CD8-positive, alpha-beta memory T cell (primary cell): ENCODE results near the gene RGR. TPM values are rescaled to one million over a fixed set of nuclear protein-coding genes. Genes with fewer than 3 reads are reported as not detected.
"Not testable (repeated sequence)": the region's sequence is repeated elsewhere in the genome, so short reads cannot be mapped to it uniquely, and the experiment has no call there.

Experiments
- CTCF ChIA-PET: fragments of 350-600 bp; sonication (Branson Sonifier 250); formaldehyde crosslinking; loops from one replicate; lab custom pipeline; 2021; ENCODE audit warnings: antibody characterized with exemption; lab: Charles Lee
- POLR2A ChIA-PET: fragments of 350-600 bp; sonication (Branson Sonifier 250); formaldehyde crosslinking; loops from one replicate; lab custom pipeline; 2021; ENCODE audit warnings: antibody characterized with exemption; lab: Charles Lee
- DNase-seq, 5 donors: peaks; one replicate each; pipeline versions ENCODE4 v3.0.0 to v3.0.0-alpha.2; 2020 to 2022; ENCODE audit warnings: mixed read lengths in 1 of 5
- H3K27ac ChIP-seq: one replicate; pipeline ENCODE4 v1.7.0; 2013; ENCODE audit warnings: low read depth, mild to moderate bottlenecking, low read length, moderate library complexity
- H3K27me3 ChIP-seq: 2 replicates; pipeline ENCODE4 v1.7.0; 2013; ENCODE audit warnings: low read length, mild to moderate bottlenecking; ENCODE audit not compliant: insufficient read depth, poor library complexity, severe bottlenecking
- H3K36me3 ChIP-seq: 2 replicates; pipeline ENCODE4 v1.7.0; 2013; ENCODE audit warnings: mild to moderate bottlenecking, low read length, moderate library complexity; ENCODE audit not compliant: insufficient read depth
- H3K4me1 ChIP-seq: 2 replicates; pipeline ENCODE4 v1.7.0; 2013; ENCODE audit warnings: mild to moderate bottlenecking, low read length, moderate library complexity; ENCODE audit not compliant: insufficient read depth
- H3K4me3 ChIP-seq: 2 replicates; pipeline ENCODE4 v1.7.0; 2013; ENCODE audit warnings: mild to moderate bottlenecking, low read length
- H3K9me3 ChIP-seq: 2 replicates; pipeline ENCODE4 v1.7.0; 2013; ENCODE audit warnings: mild to moderate bottlenecking, low read length
- H3K27ac Mint-ChIP-seq, 8 donors: one replicate each; pipeline ENCODE4 v1.8.0; 2020 to 2021; ENCODE audit warnings: mixed read lengths in 8 of 8, mild to moderate bottlenecking in 6 of 8, inconsistent platforms in 3 of 8, moderate library complexity in 3 of 8
- H3K27me3 Mint-ChIP-seq, 2 donors: one replicate each; pipeline ENCODE4 v1.8.0; 2020 to 2021; ENCODE audit warnings: mixed read lengths in 2 of 2, mild to moderate bottlenecking in 1 of 2, moderate library complexity in 1 of 2
- H3K36me3 Mint-ChIP-seq, 3 donors: one replicate each; pipeline ENCODE4 v1.8.0; 2020 to 2021; ENCODE audit warnings: mixed read lengths in 3 of 3, inconsistent platforms in 1 of 3, mild to moderate bottlenecking in 1 of 3
- H3K4me1 Mint-ChIP-seq, 3 donors: one replicate each; pipeline ENCODE4 v1.8.0; 2020 to 2021; ENCODE audit warnings: mixed read lengths in 3 of 3, inconsistent platforms in 1 of 3, mild to moderate bottlenecking in 1 of 3
- H3K4me3 Mint-ChIP-seq, 7 donors: one replicate each; pipeline ENCODE4 v1.8.0; 2020 to 2021; ENCODE audit warnings: mixed read lengths in 7 of 7, mild to moderate bottlenecking in 6 of 7, moderate library complexity in 4 of 7, inconsistent platforms in 2 of 7
- H3K9me3 Mint-ChIP-seq, 5 donors: one replicate each; pipeline ENCODE4 v1.8.0; 2020 to 2022; ENCODE audit warnings: mixed read lengths in 5 of 5, mild to moderate bottlenecking in 3 of 5, moderate library complexity in 2 of 5, inconsistent platforms in 1 of 5
- polyA plus RNA-seq: library from polyadenylated mRNA; unstranded; fragments of 300-500 nt; fragmentation: Illumina TruSeq; gene quantifications from one replicate; pipeline ENCODE4 v1.2.3, GENCODE V29; 2021
- total RNA-seq, 2 experiments: library from RNA; stranded (reverse); gene quantifications; one replicate each; pipeline ENCODE4 v1.2.3, GENCODE V29; 2021

The RGR gene
- total and polyA plus RNA-seq, 3 experiments from 2014 or later: not detected

GRCh38 chr10:84279876-84280475 lies 35.1 kb downstream of the RGR start:
- H3K27ac ChIP-seq, H3K4me1 Mint-ChIP-seq, DNase-seq, H3K9me3 Mint-ChIP-seq, H3K4me3 ChIP-seq, POLR2A ChIA-PET, H3K4me1 ChIP-seq, H3K36me3 Mint-ChIP-seq, H3K36me3 ChIP-seq, H3K9me3 ChIP-seq, H3K27me3 ChIP-seq: not testable (repeated sequence)
- H3K27me3 Mint-ChIP-seq: peaks cover 18 to 43% of the 10 kb centered on the region in 2 donors
- peak overlapping the region in 4 of 7 donors; percentile 1 to 61 (median 46) for H3K4me3 Mint-ChIP-seq
- CTCF ChIA-PET: interaction anchor here (1.1 kb wide), 1 partner anchor 12 kb away, joined by 4 read pairs; no protein-coding TSS in a partner anchor
- H3K27ac Mint-ChIP-seq: peak overlapping the region in 2 of 8 donors; percentile 12 to 29

GRCh38 chr10:84286695-84287094 lies 41.8 kb downstream of the RGR start:
- H3K27me3 ChIP-seq: no peaks in the 10 kb centered on the region
- ChIA-PET CTCF (interaction anchor here (1.2 kb wide), 1 partner anchor 250 kb away, joined by 3 read pairs; no protein-coding TSS in a partner anchor), POLR2A (no interaction called here)
- Mint-ChIP-seq H3K27ac (no peak overlapping the region), H3K9me3 (no peaks in the 10 kb centered on the region), H3K4me1 (no peaks in the 10 kb centered on the region), H3K36me3 (no peaks in the 10 kb centered on the region), H3K27me3 (peaks cover 2 to 5% of the 10 kb centered on the region in 2 donors), H3K4me3 (no peak overlapping the region)
- no peak overlapping the region for H3K4me3 ChIP-seq
- no peaks in the 10 kb centered on the region for H3K4me1 ChIP-seq
- no peaks in the 10 kb centered on the region for H3K36me3 ChIP-seq
- no peaks in the 10 kb centered on the region for H3K9me3 ChIP-seq
- H3K27ac ChIP-seq: no peak overlapping the region
- DNase-seq: no peak

- Mint-ChIP-seq H3K36me3 (no peaks in the 10 kb centered on the region), H3K4me3 (no peak overlapping the region), H3K27me3 (peaks cover 2 to 5% of the 10 kb centered on the region in 2 donors), H3K9me3 (no peaks in the 10 kb centered on the region), H3K4me1 (no peaks in the 10 kb centered on the region), H3K27ac (no peak overlapping the region)
- ChIA-PET POLR2A (no interaction called here), CTCF (no interaction called here)
- DNase-seq: no peak
- no peak overlapping the region for H3K27ac ChIP-seq
- no peaks in the 10 kb centered on the region for H3K27me3 ChIP-seq
- no peaks in the 10 kb centered on the region for H3K4me1 ChIP-seq
- H3K4me3 ChIP-seq: no peak overlapping the region
- no peaks in the 10 kb centered on the region for H3K9me3 ChIP-seq
- H3K36me3 ChIP-seq: no peaks in the 10 kb centered on the region
Measured at GRCh38 chr10:84288151-84288550, 43.3 kb downstream of the RGR start.

- H3K36me3 ChIP-seq: no peaks in the 10 kb centered on the region
- ChIA-PET POLR2A (no interaction called here), CTCF (no interaction called here)
- H3K27ac ChIP-seq: no peak overlapping the region
- H3K4me1 Mint-ChIP-seq: peaks cover 0 to 4% (median 0%) of the 10 kb centered on the region in 3 donors
- H3K9me3 Mint-ChIP-seq: no peaks in the 10 kb centered on the region
- no peaks in the 10 kb centered on the region for H3K36me3 Mint-ChIP-seq
- no peak overlapping the region for H3K27ac Mint-ChIP-seq
- peaks cover 3 to 5% of the 10 kb centered on the region in 2 donors for H3K27me3 Mint-ChIP-seq
- no peak overlapping the region for H3K4me3 ChIP-seq
- H3K27me3 ChIP-seq: no peaks in the 10 kb centered on the region
- no peaks in the 10 kb centered on the region for H3K9me3 ChIP-seq
- DNase-seq: no peak
- H3K4me3 Mint-ChIP-seq: no peak overlapping the region
- H3K4me1 ChIP-seq: no peaks in the 10 kb centered on the region
Measured at GRCh38 chr10:84289521-84290200, 44.8 kb downstream of the RGR start.

- POLR2A ChIA-PET: no interaction called here
- CTCF ChIA-PET: interaction anchor here (0.8 kb wide), 1 partner anchor 10 kb away, joined by 3 read pairs; no protein-coding TSS in a partner anchor
- H3K27ac ChIP-seq: no peak overlapping the region
- H3K27me3 Mint-ChIP-seq: peaks cover 3 to 5% of the 10 kb centered on the region in 2 donors
- no peaks in the 10 kb centered on the region for H3K9me3 Mint-ChIP-seq
- no peaks in the 10 kb centered on the region for H3K4me1 ChIP-seq
- no peaks in the 10 kb centered on the region for H3K27me3 ChIP-seq
- DNase-seq: no peak
- H3K4me3 ChIP-seq: no peak overlapping the region
- no peaks in the 10 kb centered on the region for H3K36me3 ChIP-seq
- H3K4me3 Mint-ChIP-seq: no peak overlapping the region
- H3K27ac Mint-ChIP-seq: no peak overlapping the region
- no peaks in the 10 kb centered on the region for H3K9me3 ChIP-seq
- H3K36me3 Mint-ChIP-seq: no peaks in the 10 kb centered on the region
- H3K4me1 Mint-ChIP-seq: peaks cover 0 to 4% (median 0%) of the 10 kb centered on the region in 3 donors
Measured at GRCh38 chr10:84290235-84290634, 45.4 kb downstream of the RGR start.

- no peaks in the 10 kb centered on the region for H3K9me3 ChIP-seq
- Mint-ChIP-seq H3K27me3 (peaks cover 3 to 5% of the 10 kb centered on the region in 2 donors), H3K36me3 (no peaks in the 10 kb centered on the region), H3K27ac (no peak overlapping the region), H3K4me3 (no peak overlapping the region), H3K4me1 (peaks cover 0 to 4% (median 0%) of the 10 kb centered on the region in 3 donors), H3K9me3 (no peaks in the 10 kb centered on the region)
- no peaks in the 10 kb centered on the region for H3K36me3 ChIP-seq
- H3K27me3 ChIP-seq: no peaks in the 10 kb centered on the region
- H3K27ac ChIP-seq: no peak overlapping the region
- H3K4me3 ChIP-seq: no peak overlapping the region
- ChIA-PET POLR2A (no interaction called here), CTCF (interaction anchor here (1.0 kb wide), 1 partner anchor 24 kb away, joined by 3 read pairs; no protein-coding TSS in a partner anchor)
- no peaks in the 10 kb centered on the region for H3K4me1 ChIP-seq
- DNase-seq: no peak
Measured at GRCh38 chr10:84291384-84291783, 46.5 kb downstream of the RGR start.

- Mint-ChIP-seq H3K9me3 (no peaks in the 10 kb centered on the region), H3K27me3 (peaks cover 3 to 4% of the 10 kb centered on the region in 2 donors), H3K4me1 (peaks cover 0 to 4% (median 0%) of the 10 kb centered on the region in 3 donors), H3K4me3 (no peak overlapping the region), H3K27ac (no peak overlapping the region), H3K36me3 (no peaks in the 10 kb centered on the region)
- Histone ChIP-seq H3K36me3 (no peaks in the 10 kb centered on the region), H3K9me3 (no peaks in the 10 kb centered on the region), H3K27me3 (no peaks in the 10 kb centered on the region), H3K4me3 (no peak overlapping the region), H3K27ac (no peak overlapping the region), H3K4me1 (no peaks in the 10 kb centered on the region)
- DNase-seq: no peak
- CTCF ChIA-PET: interaction anchor here (1.0 kb wide), 1 partner anchor 25 kb away, joined by 3 read pairs; no protein-coding TSS in a partner anchor
- POLR2A ChIA-PET: no interaction called here
Measured at GRCh38 chr10:84292502-84292901, 47.6 kb downstream of the RGR start.

GRCh38 chr10:84293171-84293570 lies 48.3 kb downstream of the RGR start:
- Mint-ChIP-seq H3K4me3 (no peak overlapping the region), H3K4me1 (peaks cover 0 to 4% (median 0%) of the 10 kb centered on the region in 3 donors), H3K9me3 (no peaks in the 10 kb centered on the region), H3K36me3 (no peaks in the 10 kb centered on the region), H3K27me3 (peaks cover 1 to 4% of the 10 kb centered on the region in 2 donors), H3K27ac (no peak overlapping the region)
- H3K36me3 ChIP-seq: no peaks in the 10 kb centered on the region
- H3K4me1 ChIP-seq: no peaks in the 10 kb centered on the region
- POLR2A ChIA-PET: no interaction called here
- no peaks in the 10 kb centered on the region for H3K9me3 ChIP-seq
- DNase-seq: no peak
- CTCF ChIA-PET: no interaction called here
- no peak overlapping the region for H3K4me3 ChIP-seq
- no peaks in the 10 kb centered on the region for H3K27me3 ChIP-seq
- H3K27ac ChIP-seq: no peak overlapping the region
